Right renal cortex interstitium (tissue), 3 donors: ENCODE data around the gene DEFB131A. TPM values are rescaled to one million over a fixed set of nuclear protein-coding genes. Genes with fewer than 3 reads are reported as not detected.
"Not testable (repeated sequence)": the region's sequence is repeated elsewhere in the genome, so short reads cannot be mapped to it uniquely, and the experiment has no call there.

Source experiments
- DNase-seq, 3 donors: peaks; one replicate each; pipeline ENCODE4 v3.0.0-alpha.2; 2013; ENCODE audit warnings: low read depth in 3 of 3, low spot score in 2 of 3
- polyA plus RNA-seq, 3 donors: library from polyadenylated mRNA; unstranded; fragments of 120-200 nt; gene quantifications; one replicate each; pipeline ENCODE4 v1.2.1, GENCODE V29; 2013; ENCODE audit not compliant: insufficient read length in 3 of 3

DEFB131A gene, protein sequence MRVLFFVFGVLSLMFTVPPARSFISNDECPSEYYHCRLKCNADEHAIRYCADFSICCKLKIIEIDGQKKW
- polyA plus RNA-seq: not detected

DNA sequence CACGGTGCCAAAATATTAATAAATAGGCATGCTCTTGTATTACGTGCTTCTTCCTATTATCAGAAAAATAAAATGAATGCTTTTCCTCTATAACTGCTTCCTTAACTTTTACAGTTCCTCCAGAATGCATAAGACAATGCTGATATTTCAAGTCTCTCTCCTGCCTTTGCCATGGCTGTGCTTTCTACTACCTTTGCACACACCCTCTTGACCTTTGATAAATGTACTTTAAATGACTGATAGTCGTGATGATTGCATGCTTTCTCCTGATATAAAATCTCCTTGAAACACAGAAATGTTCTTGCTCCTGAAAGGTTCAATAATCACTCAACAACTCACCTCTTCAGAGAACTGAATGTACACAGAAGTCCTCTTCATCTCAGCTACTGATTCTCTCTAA lies at the start of gene DEFB131A:
Gene DEFB131A (plus strand): TSS at position 301 of the 400 bp plus-strand sequence. CDS start 120 bp downstream, outside the sequence.
- DNase-seq: not testable (repeated sequence)

- DNase-seq: not testable (repeated sequence)
Observed at GRCh38 chr4:9405774-9406173, 38.4 kb upstream of the DEFB131A start.

DNA sequence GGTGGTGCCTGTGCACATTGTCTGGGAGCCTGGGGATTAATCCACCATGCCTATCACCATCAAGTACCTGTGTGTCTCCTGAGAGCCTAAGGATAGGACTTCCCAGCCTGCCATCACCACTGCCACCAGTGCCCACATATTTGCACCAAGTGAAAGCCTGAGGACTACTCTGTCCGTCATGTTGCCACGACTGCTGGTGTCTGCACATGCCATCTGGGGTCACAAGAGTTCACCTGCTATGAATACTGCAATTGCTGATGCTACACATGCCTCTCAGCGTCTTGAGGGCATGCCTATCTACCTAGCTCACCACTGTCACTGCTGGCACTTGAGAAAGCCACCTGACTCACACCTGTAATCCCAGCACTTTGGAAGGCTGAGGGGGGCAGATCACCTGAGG lies 37.7 kb upstream of the DEFB131A start:
- DNase-seq: not testable (repeated sequence)

DNA sequence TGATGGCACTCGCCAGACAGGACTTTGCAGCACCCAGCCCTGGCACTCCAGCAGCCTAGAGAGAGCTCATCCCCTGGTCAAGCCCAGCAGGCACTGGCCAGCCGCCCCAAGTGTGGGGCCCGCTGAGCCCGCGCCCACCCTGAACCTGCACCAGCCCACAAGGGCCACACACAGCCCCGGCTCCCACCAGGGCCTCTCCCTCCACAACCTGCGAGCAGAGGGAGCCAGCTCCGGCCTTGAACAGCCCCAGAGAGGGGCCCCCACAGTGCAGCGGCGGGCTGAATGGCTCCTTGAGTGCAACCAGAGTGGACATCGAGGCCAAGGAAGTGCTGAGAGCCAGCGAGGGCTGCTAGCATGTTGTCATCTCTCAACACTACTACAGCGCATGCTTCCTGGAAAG lies 34.4 kb upstream of the DEFB131A start:
- no peak for DNase-seq

- not testable (repeated sequence) for DNase-seq
Observed at GRCh38 chr4:9421884-9422455, 22.2 kb upstream of the DEFB131A start.

DNA sequence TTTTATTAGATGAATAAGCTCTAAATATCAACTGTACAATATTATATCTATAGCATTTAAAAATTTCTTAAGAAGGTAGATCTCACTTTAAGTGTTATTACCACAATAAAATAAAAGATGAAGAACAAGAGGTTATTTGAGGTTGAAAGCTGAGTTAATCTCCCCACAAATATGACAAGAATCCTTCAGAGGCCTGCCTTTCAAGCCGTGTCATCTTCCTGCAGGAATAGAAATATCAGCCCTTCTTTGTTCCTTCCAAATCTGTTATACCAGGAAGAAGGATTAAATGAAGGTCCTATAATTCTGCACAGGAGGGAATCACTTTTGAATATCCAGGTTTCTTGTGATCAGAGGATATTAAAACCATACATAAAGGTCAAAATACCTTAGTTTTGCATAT lies 18.3 kb upstream of the DEFB131A start:
- DNase-seq: not testable (repeated sequence)

DNA sequence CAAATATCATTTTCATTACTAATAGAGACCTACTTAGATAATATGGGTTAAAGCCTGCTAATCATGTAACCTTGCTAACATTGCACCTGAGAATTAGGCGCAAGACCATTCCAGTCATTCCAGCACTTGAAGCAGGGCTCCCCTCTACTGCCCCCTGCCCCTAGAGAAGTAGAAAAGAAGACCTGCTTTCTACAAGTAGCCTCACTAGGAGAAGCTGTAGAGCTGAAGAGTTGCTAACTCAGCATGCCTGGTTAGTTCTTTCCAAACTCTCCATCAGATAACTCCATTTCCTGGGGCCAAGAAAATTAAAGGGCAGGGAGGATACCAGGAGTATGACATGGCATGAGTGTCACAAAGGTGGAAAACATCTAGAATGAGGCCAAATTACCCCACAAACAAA lies 14.2 kb upstream of the DEFB131A start:
- not testable (repeated sequence) for DNase-seq

DNA sequence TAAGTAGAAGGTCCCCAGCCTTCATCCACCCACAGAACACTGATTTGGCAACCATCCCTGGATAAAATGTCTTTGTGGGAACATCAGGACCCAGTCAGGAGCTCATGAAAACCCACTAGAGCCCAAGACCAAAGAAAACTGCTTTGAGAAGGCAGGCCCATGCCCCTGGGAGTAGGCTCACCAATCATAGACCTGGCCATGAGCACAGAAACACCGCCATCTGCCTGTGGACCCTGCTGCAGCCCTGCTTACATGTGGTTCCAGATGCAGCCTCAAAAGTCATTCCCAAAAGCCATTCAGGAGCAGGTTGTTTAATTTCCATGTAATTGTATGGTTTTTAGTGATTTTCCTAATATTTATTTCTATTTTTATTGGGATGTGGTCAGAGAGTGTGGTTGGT lies 10.9 kb upstream of the DEFB131A start:
- not testable (repeated sequence) for DNase-seq

DNA sequence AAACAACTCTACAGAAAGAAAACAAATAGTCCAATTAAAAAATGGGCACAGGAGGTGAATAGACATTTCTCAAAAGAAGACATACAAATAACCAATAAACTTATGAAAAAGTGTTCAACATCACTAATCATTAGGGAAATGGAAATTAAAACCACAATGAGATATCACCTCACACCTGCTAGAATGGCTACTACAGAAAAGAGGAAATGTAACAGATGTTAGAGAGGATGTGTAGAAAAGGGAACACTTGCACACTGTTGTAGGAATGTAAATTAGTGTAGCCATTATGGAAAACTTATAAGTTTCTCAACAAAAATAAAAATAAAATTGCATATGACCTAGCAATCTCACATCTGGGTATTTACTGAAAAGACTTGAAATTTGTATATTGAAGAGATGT lies 7.5 kb upstream of the DEFB131A start:
- not testable (repeated sequence) for DNase-seq

- not testable (repeated sequence) for DNase-seq
Observed at GRCh38 chr4:9442355-9442754, 1.9 kb upstream of the DEFB131A start.

- DNase-seq: not testable (repeated sequence)
Observed at GRCh38 chr4:9444681-9445080, 467 bp downstream of the DEFB131A start.

DNA sequence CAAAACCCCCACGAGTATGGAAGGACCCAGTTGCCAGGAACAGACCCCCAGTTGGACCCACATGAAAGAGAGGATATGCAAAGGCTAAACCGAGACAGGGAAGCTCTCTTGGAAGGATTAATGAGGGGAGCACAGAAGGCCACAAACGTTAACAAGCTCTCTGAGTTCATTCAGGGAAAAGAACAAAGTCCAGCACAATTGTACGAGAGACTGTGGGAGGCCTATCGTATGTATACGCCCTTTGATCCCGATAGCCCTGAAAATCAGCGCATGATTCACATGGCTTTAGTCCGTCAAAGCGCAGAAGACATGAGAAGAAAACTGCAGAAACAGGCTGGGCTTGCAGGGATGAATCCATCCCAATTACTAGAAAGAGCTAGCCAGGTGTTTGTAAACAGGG lies 8.0 kb downstream of the DEFB131A start:
- not testable (repeated sequence) for DNase-seq

DNA sequence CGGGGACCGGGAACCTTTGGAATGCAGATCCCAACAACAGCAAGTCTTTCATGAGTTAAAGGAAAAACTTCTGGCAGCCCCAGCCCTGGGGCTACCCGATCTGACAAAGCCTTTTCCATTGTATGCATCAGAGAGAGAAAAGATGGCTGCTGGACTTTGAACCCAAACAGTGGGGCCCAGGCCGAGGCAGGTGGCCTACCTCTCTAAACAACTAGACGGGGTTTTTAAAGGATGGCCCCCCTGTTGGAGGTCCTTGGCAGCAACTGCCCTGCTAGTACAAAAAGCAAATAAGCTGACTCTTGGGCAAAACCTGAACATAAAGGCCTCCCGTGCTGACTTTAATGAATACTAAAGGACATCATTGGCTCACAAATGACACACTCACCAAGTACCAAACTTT lies 10.1 kb downstream of the DEFB131A start:
- not testable (repeated sequence) for DNase-seq

DNA sequence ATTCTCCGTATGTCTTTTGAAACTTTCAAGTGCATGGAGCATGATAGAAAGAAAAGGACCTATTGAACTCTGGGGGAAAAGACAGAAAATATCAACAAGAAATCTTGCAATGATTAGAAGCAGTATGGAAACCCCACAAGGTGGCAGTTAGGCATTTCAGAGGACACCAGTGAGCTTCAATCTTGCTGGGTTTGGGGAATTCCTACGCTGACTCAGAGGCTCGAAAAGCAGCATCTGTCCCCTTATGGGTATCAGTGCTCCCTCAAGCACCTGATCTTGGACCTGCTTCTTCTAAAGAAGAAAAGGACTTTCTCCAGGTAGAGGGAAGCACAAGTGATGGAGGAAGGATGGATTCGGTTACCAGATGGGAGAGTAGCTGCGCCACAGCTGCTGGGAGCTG lies 10.8 kb downstream of the DEFB131A start:
- DNase-seq: not testable (repeated sequence)

DNA sequence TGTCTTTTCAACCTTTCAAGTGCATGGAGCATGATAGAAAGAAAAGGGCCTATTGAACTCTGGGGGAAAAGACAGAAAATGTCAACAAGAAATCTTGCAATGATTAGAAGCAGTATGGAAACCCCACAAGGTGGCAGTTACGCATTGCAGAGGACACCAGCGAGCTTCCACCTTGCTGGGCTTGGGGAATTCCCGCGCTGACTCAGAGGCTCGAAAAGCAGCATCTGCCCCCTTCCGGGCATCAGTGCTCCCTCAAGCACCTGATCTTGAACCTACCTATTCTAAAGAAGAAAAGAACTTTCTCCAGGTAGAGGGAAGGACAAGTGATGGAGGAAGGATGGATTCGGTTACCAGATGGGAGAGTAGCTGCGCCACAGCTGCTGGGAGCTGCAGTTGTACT lies 35.3 kb downstream of the DEFB131A start:
- DNase-seq: not testable (repeated sequence)

- not testable (repeated sequence) for DNase-seq
Observed at GRCh38 chr4:9480066-9480465, 35.9 kb downstream of the DEFB131A start.

GRCh38 chr4:9482871-9483270 lies 38.7 kb downstream of the DEFB131A start:
- not testable (repeated sequence) for DNase-seq

- DNase-seq: not testable (repeated sequence)
Observed at GRCh38 chr4:9483682-9484081, 39.5 kb downstream of the DEFB131A start.

DNA sequence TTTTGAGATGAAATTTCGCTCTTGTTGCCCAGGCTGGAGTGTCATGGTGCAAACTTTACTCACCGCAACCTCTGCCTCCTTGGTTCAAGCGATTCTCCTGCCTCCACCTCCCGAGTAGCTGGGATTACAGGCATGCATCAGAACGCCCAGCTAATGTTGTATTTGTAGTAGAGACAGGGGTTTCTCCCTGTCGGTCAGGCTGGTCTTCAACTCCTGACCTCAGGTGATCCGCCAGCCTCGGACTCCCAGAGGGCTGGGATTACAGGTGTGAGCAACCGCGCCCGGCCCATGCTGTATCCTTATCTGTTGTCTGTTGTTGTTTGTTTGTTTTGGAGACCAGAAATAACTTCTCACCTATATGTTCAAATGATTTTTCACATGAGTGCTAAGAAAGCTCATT lies 42.7 kb downstream of the DEFB131A start:
- DNase-seq: not testable (repeated sequence)

GRCh38 chr4:9488796-9489195 lies 44.6 kb downstream of the DEFB131A start:
- not testable (repeated sequence) for DNase-seq

- not testable (repeated sequence) for DNase-seq
Observed at GRCh38 chr4:9490496-9490895, 46.3 kb downstream of the DEFB131A start.

DNA sequence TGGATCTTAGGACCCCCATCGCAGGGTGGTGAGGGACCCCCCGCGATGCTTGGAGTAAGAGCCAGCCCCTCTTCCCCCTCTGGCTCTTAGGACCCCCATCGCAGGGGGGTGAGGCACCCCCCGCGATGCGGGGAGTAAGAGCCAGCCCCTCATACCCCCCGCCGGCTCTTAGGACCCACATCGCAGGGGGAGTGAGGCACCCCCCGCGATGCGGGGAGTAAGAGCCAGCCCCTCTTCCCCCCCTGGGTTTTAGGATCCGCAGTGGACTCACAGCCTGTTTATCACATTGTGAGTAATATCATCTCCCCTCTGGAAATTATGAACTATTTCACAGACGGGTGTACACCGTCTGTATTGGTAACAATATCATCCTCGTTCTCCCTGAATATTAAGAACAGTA lies 46.8 kb downstream of the DEFB131A start:
- not testable (repeated sequence) for DNase-seq

DNA sequence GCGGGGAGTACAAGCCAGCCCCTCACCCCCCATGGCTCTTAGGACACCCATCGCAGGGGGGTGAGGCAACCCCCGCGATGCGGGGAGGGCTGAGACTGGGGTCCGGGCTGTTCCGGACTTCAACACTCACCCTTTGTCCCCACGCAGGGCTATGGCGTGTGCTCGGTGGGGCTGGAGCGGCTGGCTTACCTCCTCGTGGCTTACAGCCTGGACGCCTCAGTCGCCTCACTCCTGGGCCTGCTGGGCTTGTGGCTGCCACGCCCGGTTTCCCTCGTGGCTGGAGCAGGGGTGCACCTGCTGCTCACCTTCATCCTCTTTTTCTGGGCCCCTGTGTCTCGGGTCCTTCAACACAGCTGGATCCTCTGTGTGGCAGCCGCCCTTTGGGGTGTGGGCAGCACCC lies 49.4 kb downstream of the DEFB131A start:
- not testable (repeated sequence) for DNase-seq
